WTC11 (cell line): Measurements from ENCODE around the gene DSC2. TPM values are rescaled to one million over a fixed set of nuclear protein-coding genes. Genes with fewer than 3 reads are reported as not detected.

Experiments
- ATAC-seq: fragments of 200-7000 bp; cut with Tn5 transposase; 2 replicates; pipeline ENCODE4 v1.10.0; 2021; ENCODE audit warnings: mild to moderate bottlenecking, moderate library complexity
- CTCF ChIA-PET: fragments of 300-600 bp; sonication (Branson Sonifier 250); formaldehyde crosslinking; loops from one replicate; lab custom pipeline; 2021; ENCODE audit warnings: antibody characterized with exemption; lab: Charles Lee
- POLR2A ChIA-PET: fragments of 350-600 bp; sonication (Branson Sonifier 250); formaldehyde crosslinking; loops from one replicate; lab custom pipeline; 2021; ENCODE audit warnings: antibody characterized with exemption; lab: Charles Lee
- DNase-seq: peaks from one replicate; pipeline ENCODE4 v3.0.0; 2021; ENCODE audit warnings: low spot score
- H3K27ac Mint-ChIP-seq: 2 replicates; pipeline ENCODE4 v1.8.0; 2021; ENCODE audit warnings: mixed read lengths
- H3K27me3 Mint-ChIP-seq: 2 replicates; pipeline ENCODE4 v1.8.0; 2021; ENCODE audit warnings: low read depth, mild to moderate bottlenecking, moderate library complexity, mixed read lengths
- H3K36me3 Mint-ChIP-seq: 2 replicates; pipeline ENCODE4 v1.8.0; 2021; ENCODE audit warnings: mixed read lengths
- H3K4me1 Mint-ChIP-seq: 2 replicates; pipeline ENCODE4 v1.8.0; 2022; ENCODE audit warnings: mixed read lengths
- H3K4me3 Mint-ChIP-seq: 2 replicates; pipeline ENCODE4 v1.8.0; 2021; ENCODE audit warnings: mild to moderate bottlenecking, moderate library complexity, mixed read lengths
- H3K9me3 Mint-ChIP-seq: 2 replicates; pipeline ENCODE4 v1.8.0; 2021; ENCODE audit warnings: mixed read lengths
- ELF4 ChIP-seq: sonication (generic); formaldehyde crosslinking; IDR thresholded peaks from 2 replicates; pipeline ENCODE4 v1.8.1; 2022; ENCODE audit warnings: low read depth, mild to moderate bottlenecking, moderate library complexity, missing genetic modification reagents
- FOXK1 ChIP-seq: sonication (generic); formaldehyde crosslinking; IDR thresholded peaks from 2 replicates; pipeline ENCODE4 v1.8.0; 2022; ENCODE audit warnings: mild to moderate bottlenecking, moderate library complexity, missing genetic modification reagents
- HMGA2 ChIP-seq: fragments of 250-450 bp; sonication (Bioruptor Pico); IDR thresholded peaks from 2 replicates; pipeline ENCODE4 v1.4.0; 2021; ENCODE audit warnings: mild to moderate bottlenecking, moderate library complexity
- SMAD4 ChIP-seq: sonication (generic); formaldehyde crosslinking; IDR thresholded peaks from 2 replicates; pipeline ENCODE4 v1.8.0; 2022; ENCODE audit warnings: mild to moderate bottlenecking, missing genetic modification reagents
- SP1 ChIP-seq: sonication (generic); formaldehyde crosslinking; conservative IDR thresholded peaks from 2 replicates; pipeline ENCODE4 v1.8.1; 2022; ENCODE audit warnings: missing genetic modification reagents
- TEAD1 ChIP-seq: sonication (generic); formaldehyde crosslinking; IDR thresholded peaks from 2 replicates; pipeline ENCODE4 v1.8.0; 2022; ENCODE audit warnings: mild to moderate bottlenecking, missing genetic modification reagents
- ZNF263 ChIP-seq: sonication (generic); formaldehyde crosslinking; IDR thresholded peaks from 2 replicates; pipeline ENCODE4 v1.8.1; 2022; ENCODE audit warnings: low read depth, mild to moderate bottlenecking, moderate library complexity, missing genetic modification reagents
- ZNF396 ChIP-seq: fragments of 250-450 bp; sonication (Bioruptor Pico); IDR thresholded peaks from 2 replicates; pipeline ENCODE4 v1.8.0; 2021; ENCODE audit warnings: mild to moderate bottlenecking, moderate library complexity, borderline replicate concordance
- total RNA-seq: library from RNA; stranded (reverse); gene quantifications from 3 replicates; pipeline ENCODE4 v1.2.3, GENCODE V29; 2021
- TF ChIP-seq, protein P1 (sequence below): fragments of 250-450 bp; sonication (Bioruptor Pico); IDR thresholded peaks from 2 replicates; pipeline ENCODE4 v1.9.0; 2021; ENCODE audit warnings: mild to moderate bottlenecking, borderline replicate concordance
- TF ChIP-seq, protein P2 (sequence below): sonication (generic); formaldehyde crosslinking; IDR thresholded peaks from 2 replicates; pipeline ENCODE4 v1.8.1; 2023; ENCODE audit warnings: mild to moderate bottlenecking, missing genetic modification reagents
- TF ChIP-seq, protein P3 (sequence below): sonication (generic); formaldehyde crosslinking; IDR thresholded peaks from 2 replicates; pipeline ENCODE4 v1.8.1; 2022; ENCODE audit warnings: mild to moderate bottlenecking, missing genetic modification reagents, moderate library complexity, borderline replicate concordance
- TF ChIP-seq, protein P4 (sequence below): fragments of 200-600 bp; IDR thresholded peaks from 2 replicates; pipeline ENCODE4 v1.8.0; 2022; ENCODE audit warnings: antibody characterized with exemption
- TF ChIP-seq, protein P5 (sequence below): sonication (generic); formaldehyde crosslinking; IDR thresholded peaks from 2 replicates; pipeline ENCODE4 v1.8.0; 2022; ENCODE audit warnings: mild to moderate bottlenecking, missing genetic modification reagents
- TF ChIP-seq, protein P6 (sequence below): fragments of 250-450 bp; sonication (Bioruptor Pico); IDR thresholded peaks from 2 replicates; pipeline ENCODE4 v1.8.0; 2021; ENCODE audit warnings: mild to moderate bottlenecking
- TF ChIP-seq, protein P7 (sequence below): fragments of 250-450 bp; sonication (Bioruptor Pico); IDR thresholded peaks from 2 replicates; pipeline ENCODE4 v2.1.2; 2022; ENCODE audit warnings: mild to moderate bottlenecking, moderate library complexity
- TF ChIP-seq, protein P8 (sequence below): fragments of 250-450 bp; sonication (Bioruptor Pico); IDR thresholded peaks from 2 replicates; pipeline ENCODE4 v1.9.0; 2021; ENCODE audit warnings: mild to moderate bottlenecking
- TF ChIP-seq, protein P9 (sequence below): fragments of 250-450 bp; sonication (Bioruptor Pico); IDR thresholded peaks from 2 replicates; pipeline ENCODE4 v1.9.0; 2021; ENCODE audit warnings: moderate library complexity, mild to moderate bottlenecking, inconsistent platforms, borderline replicate concordance
- TF ChIP-seq, protein P10 (sequence below): sonication (generic); formaldehyde crosslinking; IDR thresholded peaks from 2 replicates; pipeline ENCODE4 v1.8.1; 2023; ENCODE audit warnings: mild to moderate bottlenecking, missing genetic modification reagents, moderate library complexity

DSC2 gene
- total RNA-seq, 1 experiment from 2014 or later = 29.8 TPM

DNA sequence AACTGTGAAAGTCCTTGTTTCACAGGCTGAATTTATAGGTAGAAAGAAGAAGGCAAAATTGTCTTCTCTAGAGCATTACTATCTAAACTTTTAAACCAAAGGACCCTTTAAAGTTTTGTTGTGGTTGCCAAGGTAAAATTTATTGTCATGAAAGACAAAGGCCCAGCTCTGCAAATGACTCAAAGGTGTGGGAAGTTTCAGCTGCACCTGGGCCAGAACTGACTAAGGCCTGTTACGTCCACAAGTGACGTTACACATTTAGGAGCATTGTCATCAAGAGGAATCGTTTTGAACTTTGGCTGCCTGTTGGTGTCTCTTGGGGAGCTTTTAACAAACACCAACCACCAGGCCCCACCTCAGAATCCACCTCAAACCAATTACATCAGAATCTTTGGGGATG, 51.6 kb downstream of the DSC2 start (continued):
- TF ChIP-seq, protein P1, sequence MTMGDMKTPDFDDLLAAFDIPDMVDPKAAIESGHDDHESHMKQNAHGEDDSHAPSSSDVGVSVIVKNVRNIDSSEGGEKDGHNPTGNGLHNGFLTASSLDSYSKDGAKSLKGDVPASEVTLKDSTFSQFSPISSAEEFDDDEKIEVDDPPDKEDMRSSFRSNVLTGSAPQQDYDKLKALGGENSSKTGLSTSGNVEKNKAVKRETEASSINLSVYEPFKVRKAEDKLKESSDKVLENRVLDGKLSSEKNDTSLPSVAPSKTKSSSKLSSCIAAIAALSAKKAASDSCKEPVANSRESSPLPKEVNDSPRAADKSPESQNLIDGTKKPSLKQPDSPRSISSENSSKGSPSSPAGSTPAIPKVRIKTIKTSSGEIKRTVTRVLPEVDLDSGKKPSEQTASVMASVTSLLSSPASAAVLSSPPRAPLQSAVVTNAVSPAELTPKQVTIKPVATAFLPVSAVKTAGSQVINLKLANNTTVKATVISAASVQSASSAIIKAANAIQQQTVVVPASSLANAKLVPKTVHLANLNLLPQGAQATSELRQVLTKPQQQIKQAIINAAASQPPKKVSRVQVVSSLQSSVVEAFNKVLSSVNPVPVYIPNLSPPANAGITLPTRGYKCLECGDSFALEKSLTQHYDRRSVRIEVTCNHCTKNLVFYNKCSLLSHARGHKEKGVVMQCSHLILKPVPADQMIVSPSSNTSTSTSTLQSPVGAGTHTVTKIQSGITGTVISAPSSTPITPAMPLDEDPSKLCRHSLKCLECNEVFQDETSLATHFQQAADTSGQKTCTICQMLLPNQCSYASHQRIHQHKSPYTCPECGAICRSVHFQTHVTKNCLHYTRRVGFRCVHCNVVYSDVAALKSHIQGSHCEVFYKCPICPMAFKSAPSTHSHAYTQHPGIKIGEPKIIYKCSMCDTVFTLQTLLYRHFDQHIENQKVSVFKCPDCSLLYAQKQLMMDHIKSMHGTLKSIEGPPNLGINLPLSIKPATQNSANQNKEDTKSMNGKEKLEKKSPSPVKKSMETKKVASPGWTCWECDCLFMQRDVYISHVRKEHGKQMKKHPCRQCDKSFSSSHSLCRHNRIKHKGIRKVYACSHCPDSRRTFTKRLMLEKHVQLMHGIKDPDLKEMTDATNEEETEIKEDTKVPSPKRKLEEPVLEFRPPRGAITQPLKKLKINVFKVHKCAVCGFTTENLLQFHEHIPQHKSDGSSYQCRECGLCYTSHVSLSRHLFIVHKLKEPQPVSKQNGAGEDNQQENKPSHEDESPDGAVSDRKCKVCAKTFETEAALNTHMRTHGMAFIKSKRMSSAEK = no peak

DNA sequence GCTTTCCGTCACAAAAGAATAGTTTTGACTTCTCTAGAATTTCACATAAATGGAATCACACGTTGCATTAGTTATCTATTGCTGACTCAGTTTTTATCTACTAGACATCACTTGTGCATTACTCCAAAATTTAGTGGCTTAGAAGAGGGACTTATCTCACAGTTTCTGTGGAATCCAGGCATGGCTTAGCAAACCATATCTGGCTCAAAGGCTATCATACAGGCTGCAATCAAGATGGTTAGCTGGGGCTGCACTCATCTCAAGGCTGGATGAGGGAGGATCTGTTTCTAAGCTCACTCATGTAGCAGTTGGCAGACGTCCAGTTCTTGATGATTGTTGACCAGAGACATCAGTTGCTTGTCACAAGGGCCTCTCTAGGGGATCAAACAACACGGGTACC, 53.0 kb downstream of the DSC2 start:
- POLR2A ChIA-PET = interaction anchor here (0.6 kb wide), 1 partner anchor 283 kb away, joined by 3 read pairs; no protein-coding TSS in a partner anchor
- ATAC-seq = no peak
- H3K9me3 Mint-ChIP-seq = peaks cover 16% of the 10 kb centered on the region
- CTCF ChIA-PET = no interaction called here
- no peak overlapping the region for H3K27ac Mint-ChIP-seq
- no peak for DNase-seq
- no peak overlapping the region for H3K4me3 Mint-ChIP-seq
- H3K36me3 Mint-ChIP-seq = peaks cover 13% of the 10 kb centered on the region
- H3K27me3 Mint-ChIP-seq = peaks cover 17% of the 10 kb centered on the region
- H3K4me1 Mint-ChIP-seq = no peaks in the 10 kb centered on the region; the same call in 1 of the 2 replicates
- TF ChIP-seq ELF4 (CRISPR knock-in tag) (no peak), SMAD4 (CRISPR knock-in tag) (no peak), TEAD1 (CRISPR knock-in tag) (no peak), ZNF396 (no peak), SP1 (CRISPR knock-in tag) (no peak), ZNF263 (CRISPR knock-in tag) (no peak), FOXK1 (no peak), HMGA2 (CRISPR knock-in tag) (no peak)
- TF ChIP-seq, protein P2, sequence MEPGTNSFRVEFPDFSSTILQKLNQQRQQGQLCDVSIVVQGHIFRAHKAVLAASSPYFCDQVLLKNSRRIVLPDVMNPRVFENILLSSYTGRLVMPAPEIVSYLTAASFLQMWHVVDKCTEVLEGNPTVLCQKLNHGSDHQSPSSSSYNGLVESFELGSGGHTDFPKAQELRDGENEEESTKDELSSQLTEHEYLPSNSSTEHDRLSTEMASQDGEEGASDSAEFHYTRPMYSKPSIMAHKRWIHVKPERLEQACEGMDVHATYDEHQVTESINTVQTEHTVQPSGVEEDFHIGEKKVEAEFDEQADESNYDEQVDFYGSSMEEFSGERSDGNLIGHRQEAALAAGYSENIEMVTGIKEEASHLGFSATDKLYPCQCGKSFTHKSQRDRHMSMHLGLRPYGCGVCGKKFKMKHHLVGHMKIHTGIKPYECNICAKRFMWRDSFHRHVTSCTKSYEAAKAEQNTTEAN = no peak
- TF ChIP-seq, protein P3, sequence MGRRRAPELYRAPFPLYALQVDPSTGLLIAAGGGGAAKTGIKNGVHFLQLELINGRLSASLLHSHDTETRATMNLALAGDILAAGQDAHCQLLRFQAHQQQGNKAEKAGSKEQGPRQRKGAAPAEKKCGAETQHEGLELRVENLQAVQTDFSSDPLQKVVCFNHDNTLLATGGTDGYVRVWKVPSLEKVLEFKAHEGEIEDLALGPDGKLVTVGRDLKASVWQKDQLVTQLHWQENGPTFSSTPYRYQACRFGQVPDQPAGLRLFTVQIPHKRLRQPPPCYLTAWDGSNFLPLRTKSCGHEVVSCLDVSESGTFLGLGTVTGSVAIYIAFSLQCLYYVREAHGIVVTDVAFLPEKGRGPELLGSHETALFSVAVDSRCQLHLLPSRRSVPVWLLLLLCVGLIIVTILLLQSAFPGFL (CRISPR knock-in tag) = no peak
- TF ChIP-seq, protein P4, sequence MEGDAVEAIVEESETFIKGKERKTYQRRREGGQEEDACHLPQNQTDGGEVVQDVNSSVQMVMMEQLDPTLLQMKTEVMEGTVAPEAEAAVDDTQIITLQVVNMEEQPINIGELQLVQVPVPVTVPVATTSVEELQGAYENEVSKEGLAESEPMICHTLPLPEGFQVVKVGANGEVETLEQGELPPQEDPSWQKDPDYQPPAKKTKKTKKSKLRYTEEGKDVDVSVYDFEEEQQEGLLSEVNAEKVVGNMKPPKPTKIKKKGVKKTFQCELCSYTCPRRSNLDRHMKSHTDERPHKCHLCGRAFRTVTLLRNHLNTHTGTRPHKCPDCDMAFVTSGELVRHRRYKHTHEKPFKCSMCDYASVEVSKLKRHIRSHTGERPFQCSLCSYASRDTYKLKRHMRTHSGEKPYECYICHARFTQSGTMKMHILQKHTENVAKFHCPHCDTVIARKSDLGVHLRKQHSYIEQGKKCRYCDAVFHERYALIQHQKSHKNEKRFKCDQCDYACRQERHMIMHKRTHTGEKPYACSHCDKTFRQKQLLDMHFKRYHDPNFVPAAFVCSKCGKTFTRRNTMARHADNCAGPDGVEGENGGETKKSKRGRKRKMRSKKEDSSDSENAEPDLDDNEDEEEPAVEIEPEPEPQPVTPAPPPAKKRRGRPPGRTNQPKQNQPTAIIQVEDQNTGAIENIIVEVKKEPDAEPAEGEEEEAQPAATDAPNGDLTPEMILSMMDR = no peak
- TF ChIP-seq, protein P5, sequence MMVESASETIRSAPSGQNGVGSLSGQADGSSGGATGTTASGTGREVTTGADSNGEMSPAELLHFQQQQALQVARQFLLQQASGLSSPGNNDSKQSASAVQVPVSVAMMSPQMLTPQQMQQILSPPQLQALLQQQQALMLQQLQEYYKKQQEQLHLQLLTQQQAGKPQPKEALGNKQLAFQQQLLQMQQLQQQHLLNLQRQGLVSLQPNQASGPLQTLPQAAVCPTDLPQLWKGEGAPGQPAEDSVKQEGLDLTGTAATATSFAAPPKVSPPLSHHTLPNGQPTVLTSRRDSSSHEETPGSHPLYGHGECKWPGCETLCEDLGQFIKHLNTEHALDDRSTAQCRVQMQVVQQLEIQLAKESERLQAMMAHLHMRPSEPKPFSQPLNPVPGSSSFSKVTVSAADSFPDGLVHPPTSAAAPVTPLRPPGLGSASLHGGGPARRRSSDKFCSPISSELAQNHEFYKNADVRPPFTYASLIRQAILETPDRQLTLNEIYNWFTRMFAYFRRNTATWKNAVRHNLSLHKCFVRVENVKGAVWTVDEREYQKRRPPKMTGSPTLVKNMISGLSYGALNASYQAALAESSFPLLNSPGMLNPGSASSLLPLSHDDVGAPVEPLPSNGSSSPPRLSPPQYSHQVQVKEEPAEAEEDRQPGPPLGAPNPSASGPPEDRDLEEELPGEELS (CRISPR knock-in tag) = no peak
- TF ChIP-seq, protein P6, sequence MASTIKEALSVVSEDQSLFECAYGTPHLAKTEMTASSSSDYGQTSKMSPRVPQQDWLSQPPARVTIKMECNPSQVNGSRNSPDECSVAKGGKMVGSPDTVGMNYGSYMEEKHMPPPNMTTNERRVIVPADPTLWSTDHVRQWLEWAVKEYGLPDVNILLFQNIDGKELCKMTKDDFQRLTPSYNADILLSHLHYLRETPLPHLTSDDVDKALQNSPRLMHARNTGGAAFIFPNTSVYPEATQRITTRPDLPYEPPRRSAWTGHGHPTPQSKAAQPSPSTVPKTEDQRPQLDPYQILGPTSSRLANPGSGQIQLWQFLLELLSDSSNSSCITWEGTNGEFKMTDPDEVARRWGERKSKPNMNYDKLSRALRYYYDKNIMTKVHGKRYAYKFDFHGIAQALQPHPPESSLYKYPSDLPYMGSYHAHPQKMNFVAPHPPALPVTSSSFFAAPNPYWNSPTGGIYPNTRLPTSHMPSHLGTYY = no peak
- TF ChIP-seq, protein P7, sequence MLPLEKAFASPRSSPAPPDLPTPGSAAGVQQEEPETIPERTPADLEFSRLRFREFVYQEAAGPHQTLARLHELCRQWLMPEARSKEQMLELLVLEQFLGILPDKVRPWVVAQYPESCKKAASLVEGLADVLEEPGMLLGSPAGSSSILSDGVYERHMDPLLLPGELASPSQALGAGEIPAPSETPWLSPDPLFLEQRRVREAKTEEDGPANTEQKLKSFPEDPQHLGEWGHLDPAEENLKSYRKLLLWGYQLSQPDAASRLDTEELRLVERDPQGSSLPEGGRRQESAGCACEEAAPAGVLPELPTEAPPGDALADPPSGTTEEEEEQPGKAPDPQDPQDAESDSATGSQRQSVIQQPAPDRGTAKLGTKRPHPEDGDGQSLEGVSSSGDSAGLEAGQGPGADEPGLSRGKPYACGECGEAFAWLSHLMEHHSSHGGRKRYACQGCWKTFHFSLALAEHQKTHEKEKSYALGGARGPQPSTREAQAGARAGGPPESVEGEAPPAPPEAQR (CRISPR knock-in tag) = no peak
- TF ChIP-seq, protein P8, sequence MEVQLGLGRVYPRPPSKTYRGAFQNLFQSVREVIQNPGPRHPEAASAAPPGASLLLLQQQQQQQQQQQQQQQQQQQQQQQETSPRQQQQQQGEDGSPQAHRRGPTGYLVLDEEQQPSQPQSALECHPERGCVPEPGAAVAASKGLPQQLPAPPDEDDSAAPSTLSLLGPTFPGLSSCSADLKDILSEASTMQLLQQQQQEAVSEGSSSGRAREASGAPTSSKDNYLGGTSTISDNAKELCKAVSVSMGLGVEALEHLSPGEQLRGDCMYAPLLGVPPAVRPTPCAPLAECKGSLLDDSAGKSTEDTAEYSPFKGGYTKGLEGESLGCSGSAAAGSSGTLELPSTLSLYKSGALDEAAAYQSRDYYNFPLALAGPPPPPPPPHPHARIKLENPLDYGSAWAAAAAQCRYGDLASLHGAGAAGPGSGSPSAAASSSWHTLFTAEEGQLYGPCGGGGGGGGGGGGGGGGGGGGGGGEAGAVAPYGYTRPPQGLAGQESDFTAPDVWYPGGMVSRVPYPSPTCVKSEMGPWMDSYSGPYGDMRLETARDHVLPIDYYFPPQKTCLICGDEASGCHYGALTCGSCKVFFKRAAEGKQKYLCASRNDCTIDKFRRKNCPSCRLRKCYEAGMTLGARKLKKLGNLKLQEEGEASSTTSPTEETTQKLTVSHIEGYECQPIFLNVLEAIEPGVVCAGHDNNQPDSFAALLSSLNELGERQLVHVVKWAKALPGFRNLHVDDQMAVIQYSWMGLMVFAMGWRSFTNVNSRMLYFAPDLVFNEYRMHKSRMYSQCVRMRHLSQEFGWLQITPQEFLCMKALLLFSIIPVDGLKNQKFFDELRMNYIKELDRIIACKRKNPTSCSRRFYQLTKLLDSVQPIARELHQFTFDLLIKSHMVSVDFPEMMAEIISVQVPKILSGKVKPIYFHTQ (CRISPR knock-in tag) = no peak
- TF ChIP-seq, protein P9, sequence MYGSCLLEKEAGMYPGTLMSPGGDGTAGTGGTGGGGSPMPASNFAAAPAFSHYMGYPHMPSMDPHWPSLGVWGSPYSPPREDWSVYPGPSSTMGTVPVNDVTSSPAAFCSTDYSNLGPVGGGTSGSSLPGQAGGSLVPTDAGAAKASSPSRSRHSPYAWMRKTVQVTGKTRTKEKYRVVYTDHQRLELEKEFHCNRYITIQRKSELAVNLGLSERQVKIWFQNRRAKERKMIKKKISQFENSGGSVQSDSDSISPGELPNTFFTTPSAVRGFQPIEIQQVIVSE (CRISPR knock-in tag) = no peak
- TF ChIP-seq, protein P10, sequence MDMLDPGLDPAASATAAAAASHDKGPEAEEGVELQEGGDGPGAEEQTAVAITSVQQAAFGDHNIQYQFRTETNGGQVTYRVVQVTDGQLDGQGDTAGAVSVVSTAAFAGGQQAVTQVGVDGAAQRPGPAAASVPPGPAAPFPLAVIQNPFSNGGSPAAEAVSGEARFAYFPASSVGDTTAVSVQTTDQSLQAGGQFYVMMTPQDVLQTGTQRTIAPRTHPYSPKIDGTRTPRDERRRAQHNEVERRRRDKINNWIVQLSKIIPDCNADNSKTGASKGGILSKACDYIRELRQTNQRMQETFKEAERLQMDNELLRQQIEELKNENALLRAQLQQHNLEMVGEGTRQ (CRISPR knock-in tag) = no peak
